HAP-1 (cell line): ENCODE results near the gene MEIS3.
A peak's percentile ranks its signal among the peaks of the same experiment; 100 is the strongest.

Experiments
- DNase-seq, 2 experiments: peaks; one replicate each; pipeline ENCODE4 v3.0.0-alpha.2; 2016 to 2020; ENCODE audit warnings: low spot score in 2 of 2
- H3K27me3 ChIP-seq: fragments of 250-450 bp; sonication (Bioruptor Pico); 2 replicates; pipeline ENCODE4 v1.5.1; 2020; ENCODE audit warnings: low read depth, mild to moderate bottlenecking, moderate library complexity
- H3K36me3 ChIP-seq: fragments of 250-450 bp; sonication (Bioruptor Pico); replicated peaks from 2 replicates; pipeline ENCODE4 v1.5.1; 2020; ENCODE audit warnings: mild to moderate bottlenecking
- H3K4me1 ChIP-seq: fragments of 250-450 bp; sonication (Bioruptor Pico); 2 replicates; pipeline ENCODE4 v1.5.1; 2020; ENCODE audit warnings: mild to moderate bottlenecking
- H3K4me3 ChIP-seq: fragments of 250-450 bp; sonication (Bioruptor Pico); 2 replicates; pipeline ENCODE4 v1.5.1; 2020; ENCODE audit warnings: mild to moderate bottlenecking, moderate library complexity
- H3K9me3 ChIP-seq: fragments of 250-450 bp; sonication (Bioruptor Pico); 2 replicates; pipeline ENCODE4 v1.5.1; 2020; ENCODE audit warnings: mild to moderate bottlenecking, moderate library complexity
- in situ Hi-C: fragments of 300-500 bp; cut with MboI; formaldehyde crosslinking; loops from 3 replicates; pipeline ENCODE4 v1.14.3; 2020; ENCODE audit warnings: low sequenced_read_pairs, inconsistent platforms, mixed read lengths

MEIS3 gene

GRCh38 chr19:47445937-47446402 lies 26.6 kb upstream of the MEIS3 start:
- DNase-seq = peak in 1 of 2 experiments; percentile 56
- H3K9me3 ChIP-seq = no peaks in the 10 kb centered on the region
- H3K27me3 ChIP-seq = peaks cover 81% of the 10 kb centered on the region
- H3K36me3 ChIP-seq = no peaks in the 10 kb centered on the region
- in situ Hi-C loops = no loop called here
- peaks cover 5% of the 10 kb centered on the region for H3K4me1 ChIP-seq
- H3K4me3 ChIP-seq = no peak overlapping the region

GRCh38 chr19:47445527-47445926 lies 26.2 kb upstream of the MEIS3 start:
- Histone ChIP-seq H3K27me3 (peaks cover 81% of the 10 kb centered on the region), H3K9me3 (no peaks in the 10 kb centered on the region), H3K36me3 (no peaks in the 10 kb centered on the region), H3K4me1 (peaks cover 5% of the 10 kb centered on the region), H3K4me3 (no peak overlapping the region)
- no peak for DNase-seq
- in situ Hi-C loops = no loop called here

GRCh38 chr19:47444388-47444821 lies 25.1 kb upstream of the MEIS3 start:
- in situ Hi-C loops = loop anchor here (5.0 kb wide), 1 partner anchor 33 kb away; no protein-coding TSS in a partner anchor

GRCh38 chr19:47443331-47443730 lies 24.0 kb upstream of the MEIS3 start:
- Histone ChIP-seq H3K36me3 (no peaks in the 10 kb centered on the region), H3K4me1 (peaks cover 5% of the 10 kb centered on the region), H3K4me3 (no peak overlapping the region), H3K27me3 (peaks cover 71% of the 10 kb centered on the region), H3K9me3 (no peaks in the 10 kb centered on the region)
- DNase-seq = no peak
- in situ Hi-C loops = loop anchor here (5.0 kb wide), 1 partner anchor 34 kb away; no protein-coding TSS in a partner anchor

More at GRCh38 chr19:47444388-47444821, 25.1 kb upstream of the MEIS3 start:
- peak in 1 of 2 experiments; percentile 65 for DNase-seq
- Histone ChIP-seq H3K9me3 (no peaks in the 10 kb centered on the region), H3K27me3 (peaks cover 76% of the 10 kb centered on the region), H3K4me3 (no peak overlapping the region), H3K4me1 (peaks cover 5% of the 10 kb centered on the region), H3K36me3 (no peaks in the 10 kb centered on the region)

- in situ Hi-C loops = loop anchor here (5.0 kb wide), 1 partner anchor 258 kb away; no protein-coding TSS in a partner anchor
Measured at GRCh38 chr19:47438793-47439220, 19.5 kb upstream of the MEIS3 start.

GRCh38 chr19:47437500-47437899 lies 18.2 kb upstream of the MEIS3 start:
- DNase-seq = peak in 1 of 2 experiments; percentile 41
- in situ Hi-C loops = loop anchor here (5.0 kb wide), 1 partner anchor 260 kb away; no protein-coding TSS in a partner anchor
- Histone ChIP-seq H3K4me1 (no peaks in the 10 kb centered on the region), H3K27me3 (peaks cover 23% of the 10 kb centered on the region), H3K36me3 (no peaks in the 10 kb centered on the region), H3K9me3 (no peaks in the 10 kb centered on the region), H3K4me3 (no peak overlapping the region)

More at GRCh38 chr19:47438793-47439220, 19.5 kb upstream of the MEIS3 start:
- no peaks in the 10 kb centered on the region for H3K36me3 ChIP-seq
- peaks cover 36% of the 10 kb centered on the region for H3K27me3 ChIP-seq
- no peaks in the 10 kb centered on the region for H3K9me3 ChIP-seq
- no peaks in the 10 kb centered on the region for H3K4me1 ChIP-seq
- H3K4me3 ChIP-seq = no peak overlapping the region
- no peak for DNase-seq

- peak; percentile 33 to 89 for DNase-seq
- Histone ChIP-seq H3K4me3 (no peak overlapping the region), H3K27me3 (peaks cover 17% of the 10 kb centered on the region), H3K4me1 (no peaks in the 10 kb centered on the region), H3K36me3 (no peaks in the 10 kb centered on the region), H3K9me3 (no peaks in the 10 kb centered on the region)
- in situ Hi-C loops = loop anchor here (5.0 kb wide), 1 partner anchor 260 kb away; no protein-coding TSS in a partner anchor
Measured at GRCh38 chr19:47436712-47437401, 17.5 kb upstream of the MEIS3 start.

GRCh38 chr19:47435883-47436417 lies 16.6 kb upstream of the MEIS3 start:
- no peaks in the 10 kb centered on the region for H3K36me3 ChIP-seq
- H3K4me3 ChIP-seq = no peak overlapping the region
- H3K9me3 ChIP-seq = no peaks in the 10 kb centered on the region
- no peak for DNase-seq
- in situ Hi-C loops = loop anchor here (5.0 kb wide), 1 partner anchor 261 kb away; no protein-coding TSS in a partner anchor
- H3K4me1 ChIP-seq = no peaks in the 10 kb centered on the region
- H3K27me3 ChIP-seq = peaks cover 10% of the 10 kb centered on the region

GRCh38 chr19:47435196-47435595 lies 15.9 kb upstream of the MEIS3 start:
- Histone ChIP-seq H3K9me3 (no peaks in the 10 kb centered on the region), H3K4me1 (no peaks in the 10 kb centered on the region), H3K27me3 (peaks cover 7% of the 10 kb centered on the region; the same call in 1 of the 2 replicates), H3K36me3 (no peaks in the 10 kb centered on the region), H3K4me3 (no peak overlapping the region)
- DNase-seq = no peak
- in situ Hi-C loops = loop anchor here (5.0 kb wide), 1 partner anchor 262 kb away; no protein-coding TSS in a partner anchor

- Histone ChIP-seq H3K4me1 (no peaks in the 10 kb centered on the region), H3K4me3 (no peak overlapping the region), H3K9me3 (no peaks in the 10 kb centered on the region), H3K27me3 (no peaks in the 10 kb centered on the region), H3K36me3 (no peaks in the 10 kb centered on the region)
- in situ Hi-C loops = no loop called here
- no peak for DNase-seq
Measured at GRCh38 chr19:47434088-47434487, 14.8 kb upstream of the MEIS3 start.

GRCh38 chr19:47433121-47433520 lies 13.8 kb upstream of the MEIS3 start:
- in situ Hi-C loops = no loop called here
- H3K36me3 ChIP-seq = no peaks in the 10 kb centered on the region
- H3K27me3 ChIP-seq = no peaks in the 10 kb centered on the region
- peaks cover 4% of the 10 kb centered on the region for H3K4me1 ChIP-seq
- DNase-seq = no peak
- H3K9me3 ChIP-seq = no peaks in the 10 kb centered on the region
- no peak overlapping the region for H3K4me3 ChIP-seq

- no peak for DNase-seq
- H3K9me3 ChIP-seq = no peaks in the 10 kb centered on the region
- H3K27me3 ChIP-seq = no peaks in the 10 kb centered on the region
- in situ Hi-C loops = no loop called here
- no peak overlapping the region for H3K4me3 ChIP-seq
- H3K36me3 ChIP-seq = no peaks in the 10 kb centered on the region
- H3K4me1 ChIP-seq = peaks cover 8% of the 10 kb centered on the region
Measured at GRCh38 chr19:47432499-47432898, 13.2 kb upstream of the MEIS3 start.

- Histone ChIP-seq H3K36me3 (no peaks in the 10 kb centered on the region), H3K27me3 (no peaks in the 10 kb centered on the region), H3K4me3 (no peak overlapping the region), H3K4me1 (peaks cover 11% of the 10 kb centered on the region), H3K9me3 (no peaks in the 10 kb centered on the region)
- no peak for DNase-seq
- in situ Hi-C loops = no loop called here
Measured at GRCh38 chr19:47432091-47432490, 12.8 kb upstream of the MEIS3 start.
